ENCODE measurements around the gene ODR4.
"Not testable (repeated sequence)": the region's sequence is repeated elsewhere in the genome, so short reads cannot be mapped to it uniquely, and the experiment has no call there.

ODR4 gene

GRCh38 chr1:186390925-186391324, 15.3 kb downstream of the ODR4 start:
- Histone ChIP-seq H3K27ac (ENCODE audit: low read depth, low read length) (no peak overlapping the region), H3K36me3 (ENCODE audit: control insufficient read depth, insufficient read depth, low read length) (peaks cover 77% of the 10 kb centered on the region), H3K4me3 (ENCODE audit: low read depth, low read length) (no peak overlapping the region), H3K9ac (ENCODE audit: low read length) (no peak overlapping the region), H3K9me3 (ENCODE audit: control insufficient read depth, insufficient read depth, low read depth, low read length) (no peaks in the 10 kb centered on the region), H3K27me3 (ENCODE audit: control insufficient read depth, insufficient read depth, low read length) (no peaks in the 10 kb centered on the region), H3K4me1 (ENCODE audit: control insufficient read depth, insufficient read depth, low read length) (no peaks in the 10 kb centered on the region)

- Histone ChIP-seq H3K27me3 (ENCODE audit: control insufficient read depth, insufficient read depth, low read length) (no peaks in the 10 kb centered on the region), H3K9ac (ENCODE audit: low read length) (no peak overlapping the region), H3K27ac (ENCODE audit: low read depth, low read length) (no peak overlapping the region), H3K9me3 (ENCODE audit: control insufficient read depth, insufficient read depth, low read depth, low read length) (no peaks in the 10 kb centered on the region), H3K4me1 (ENCODE audit: control insufficient read depth, insufficient read depth, low read length) (no peaks in the 10 kb centered on the region), H3K36me3 (ENCODE audit: control insufficient read depth, insufficient read depth, low read length) (peaks cover 79% of the 10 kb centered on the region), H3K4me3 (ENCODE audit: low read depth, low read length) (no peak overlapping the region)
Measured at GRCh38 chr1:186391841-186392240, 16.2 kb downstream of the ODR4 start.

GRCh38 chr1:186392711-186393110, 17.1 kb downstream of the ODR4 start:
- H3K27me3 ChIP-seq (ENCODE audit: control insufficient read depth, insufficient read depth, low read length); H3K27ac ChIP-seq (ENCODE audit: low read depth, low read length); H3K9me3 ChIP-seq (ENCODE audit: control insufficient read depth, insufficient read depth, low read depth, low read length); H3K4me3 ChIP-seq (ENCODE audit: low read depth, low read length); H3K4me1 ChIP-seq (ENCODE audit: control insufficient read depth, insufficient read depth, low read length); H3K9ac ChIP-seq (ENCODE audit: low read length): not testable (repeated sequence)
- H3K36me3 ChIP-seq (ENCODE audit: control insufficient read depth, insufficient read depth, low read length), result peaks cover 87% of the 10 kb centered on the region

- H3K9ac ChIP-seq (ENCODE audit: low read length); H3K4me1 ChIP-seq (ENCODE audit: control insufficient read depth, insufficient read depth, low read length); H3K9me3 ChIP-seq (ENCODE audit: control insufficient read depth, insufficient read depth, low read depth, low read length); H3K4me3 ChIP-seq (ENCODE audit: low read depth, low read length); H3K27me3 ChIP-seq (ENCODE audit: control insufficient read depth, insufficient read depth, low read length); H3K27ac ChIP-seq (ENCODE audit: low read depth, low read length): not testable (repeated sequence)
- peaks cover 48% of the 10 kb centered on the region for H3K36me3 ChIP-seq (ENCODE audit: control insufficient read depth, insufficient read depth, low read length)
Measured at GRCh38 chr1:186401446-186401845, 25.8 kb downstream of the ODR4 start.

- H3K27me3 ChIP-seq (ENCODE audit: control insufficient read depth, insufficient read depth, low read length), result no peaks in the 10 kb centered on the region
- H3K4me1 ChIP-seq (ENCODE audit: control insufficient read depth, insufficient read depth, low read length), result no peaks in the 10 kb centered on the region
- no peak overlapping the region for H3K9ac ChIP-seq (ENCODE audit: low read length)
- H3K27ac ChIP-seq (ENCODE audit: low read depth, low read length), result no peak overlapping the region
- H3K4me3 ChIP-seq (ENCODE audit: low read depth, low read length), result no peak overlapping the region
- peaks cover 47% of the 10 kb centered on the region for H3K36me3 ChIP-seq (ENCODE audit: control insufficient read depth, insufficient read depth, low read length)
- H3K9me3 ChIP-seq (ENCODE audit: control insufficient read depth, insufficient read depth, low read depth, low read length), result no peaks in the 10 kb centered on the region
Measured at GRCh38 chr1:186403632-186404031, 28.0 kb downstream of the ODR4 start.

GRCh38 chr1:186404454-186405051, 28.9 kb downstream of the ODR4 start:
- Histone ChIP-seq H3K4me3 (ENCODE audit: low read depth, low read length) (no peak overlapping the region), H3K9me3 (ENCODE audit: control insufficient read depth, insufficient read depth, low read depth, low read length) (no peaks in the 10 kb centered on the region), H3K36me3 (ENCODE audit: control insufficient read depth, insufficient read depth, low read length) (peaks cover 46% of the 10 kb centered on the region), H3K27me3 (ENCODE audit: control insufficient read depth, insufficient read depth, low read length) (no peaks in the 10 kb centered on the region), H3K9ac (ENCODE audit: low read length) (no peak overlapping the region), H3K4me1 (ENCODE audit: control insufficient read depth, insufficient read depth, low read length) (no peaks in the 10 kb centered on the region), H3K27ac (ENCODE audit: low read depth, low read length) (no peak overlapping the region)

GRCh38 chr1:186409091-186409490, 33.5 kb downstream of the ODR4 start:
- no peak overlapping the region for H3K4me3 ChIP-seq (ENCODE audit: low read depth, low read length)
- no peaks in the 10 kb centered on the region for H3K27me3 ChIP-seq (ENCODE audit: control insufficient read depth, insufficient read depth, low read length)
- no peaks in the 10 kb centered on the region for H3K4me1 ChIP-seq (ENCODE audit: control insufficient read depth, insufficient read depth, low read length)
- no peak overlapping the region for H3K27ac ChIP-seq (ENCODE audit: low read depth, low read length)
- no peaks in the 10 kb centered on the region for H3K9me3 ChIP-seq (ENCODE audit: control insufficient read depth, insufficient read depth, low read depth, low read length)
- no peak overlapping the region for H3K9ac ChIP-seq (ENCODE audit: low read length)
- peaks cover 57% of the 10 kb centered on the region for H3K36me3 ChIP-seq (ENCODE audit: control insufficient read depth, insufficient read depth, low read length)

- Histone ChIP-seq H3K36me3 (ENCODE audit: control insufficient read depth, insufficient read depth, low read length) (peaks cover 38% of the 10 kb centered on the region), H3K9ac (ENCODE audit: low read length) (no peak overlapping the region), H3K27ac (ENCODE audit: low read depth, low read length) (no peak overlapping the region), H3K9me3 (ENCODE audit: control insufficient read depth, insufficient read depth, low read depth, low read length) (no peaks in the 10 kb centered on the region), H3K4me1 (ENCODE audit: control insufficient read depth, insufficient read depth, low read length) (no peaks in the 10 kb centered on the region), H3K4me3 (ENCODE audit: low read depth, low read length) (no peak overlapping the region), H3K27me3 (ENCODE audit: control insufficient read depth, insufficient read depth, low read length) (no peaks in the 10 kb centered on the region)
Measured at GRCh38 chr1:186413319-186413718, 37.7 kb downstream of the ODR4 start.

- H3K4me3 ChIP-seq (ENCODE audit: low read depth, low read length), result no peak overlapping the region
- H3K27me3 ChIP-seq (ENCODE audit: control insufficient read depth, insufficient read depth, low read length), result no peaks in the 10 kb centered on the region
- no peaks in the 10 kb centered on the region for H3K4me1 ChIP-seq (ENCODE audit: control insufficient read depth, insufficient read depth, low read length)
- no peak overlapping the region for H3K9ac ChIP-seq (ENCODE audit: low read length)
- no peak overlapping the region for H3K27ac ChIP-seq (ENCODE audit: low read depth, low read length)
- peaks cover 30% of the 10 kb centered on the region for H3K36me3 ChIP-seq (ENCODE audit: control insufficient read depth, insufficient read depth, low read length)
- H3K9me3 ChIP-seq (ENCODE audit: control insufficient read depth, insufficient read depth, low read depth, low read length), result no peaks in the 10 kb centered on the region
Measured at GRCh38 chr1:186418503-186418902, 42.9 kb downstream of the ODR4 start.

- Histone ChIP-seq H3K4me3 (ENCODE audit: low read depth, low read length) (no peak overlapping the region), H3K9me3 (ENCODE audit: control insufficient read depth, insufficient read depth, low read depth, low read length) (no peaks in the 10 kb centered on the region), H3K9ac (ENCODE audit: low read length) (no peak overlapping the region), H3K4me1 (ENCODE audit: control insufficient read depth, insufficient read depth, low read length) (no peaks in the 10 kb centered on the region), H3K36me3 (ENCODE audit: control insufficient read depth, insufficient read depth, low read length) (peaks cover 28% of the 10 kb centered on the region), H3K27ac (ENCODE audit: low read depth, low read length) (no peak overlapping the region), H3K27me3 (ENCODE audit: control insufficient read depth, insufficient read depth, low read length) (no peaks in the 10 kb centered on the region)
Measured at GRCh38 chr1:186420311-186420710, 44.7 kb downstream of the ODR4 start.

GRCh38 chr1:186420923-186421322, 45.3 kb downstream of the ODR4 start:
- peaks cover 28% of the 10 kb centered on the region for H3K36me3 ChIP-seq (ENCODE audit: control insufficient read depth, insufficient read depth, low read length)
- H3K27me3 ChIP-seq (ENCODE audit: control insufficient read depth, insufficient read depth, low read length), result no peaks in the 10 kb centered on the region
- H3K4me1 ChIP-seq (ENCODE audit: control insufficient read depth, insufficient read depth, low read length), result no peaks in the 10 kb centered on the region
- H3K9ac ChIP-seq (ENCODE audit: low read length), result no peak overlapping the region
- H3K27ac ChIP-seq (ENCODE audit: low read depth, low read length), result no peak overlapping the region
- no peak overlapping the region for H3K4me3 ChIP-seq (ENCODE audit: low read depth, low read length)
- no peaks in the 10 kb centered on the region for H3K9me3 ChIP-seq (ENCODE audit: control insufficient read depth, insufficient read depth, low read depth, low read length)

GRCh38 chr1:186421446-186421845, 45.8 kb downstream of the ODR4 start:
- no peaks in the 10 kb centered on the region for H3K4me1 ChIP-seq (ENCODE audit: control insufficient read depth, insufficient read depth, low read length)
- no peak overlapping the region for H3K4me3 ChIP-seq (ENCODE audit: low read depth, low read length)
- H3K9me3 ChIP-seq (ENCODE audit: control insufficient read depth, insufficient read depth, low read depth, low read length), result no peaks in the 10 kb centered on the region
- no peak overlapping the region for H3K27ac ChIP-seq (ENCODE audit: low read depth, low read length)
- peaks cover 28% of the 10 kb centered on the region for H3K36me3 ChIP-seq (ENCODE audit: control insufficient read depth, insufficient read depth, low read length)
- H3K27me3 ChIP-seq (ENCODE audit: control insufficient read depth, insufficient read depth, low read length), result no peaks in the 10 kb centered on the region
- no peak overlapping the region for H3K9ac ChIP-seq (ENCODE audit: low read length)

Data from HUES6 (cell line).